ENCODE measurements around the gene MYL10.
"Not testable (repeated sequence)": the region's sequence is repeated elsewhere in the genome, so short reads cannot be mapped to it uniquely, and the experiment has no call there.

GRCh38 chr7:101639127-101639526 lies 10.0 kb upstream of the MYL10 start:
- not testable (repeated sequence) for TF ChIP-seq CHD2 (IDR thresholded peaks at IDR 0.05; ENCODE audit: low read length); CHD1 (IDR thresholded peaks at IDR 0.05; ENCODE audit: low read depth, low read length); TAF1 (IDR thresholded peaks at IDR 0.05; ENCODE audit: low read depth, low read length); POLR2AphosphoS5 (IDR thresholded peaks at IDR 0.05; ENCODE audit: low read depth, low read length)
- TF ChIP-seq, protein P1, sequence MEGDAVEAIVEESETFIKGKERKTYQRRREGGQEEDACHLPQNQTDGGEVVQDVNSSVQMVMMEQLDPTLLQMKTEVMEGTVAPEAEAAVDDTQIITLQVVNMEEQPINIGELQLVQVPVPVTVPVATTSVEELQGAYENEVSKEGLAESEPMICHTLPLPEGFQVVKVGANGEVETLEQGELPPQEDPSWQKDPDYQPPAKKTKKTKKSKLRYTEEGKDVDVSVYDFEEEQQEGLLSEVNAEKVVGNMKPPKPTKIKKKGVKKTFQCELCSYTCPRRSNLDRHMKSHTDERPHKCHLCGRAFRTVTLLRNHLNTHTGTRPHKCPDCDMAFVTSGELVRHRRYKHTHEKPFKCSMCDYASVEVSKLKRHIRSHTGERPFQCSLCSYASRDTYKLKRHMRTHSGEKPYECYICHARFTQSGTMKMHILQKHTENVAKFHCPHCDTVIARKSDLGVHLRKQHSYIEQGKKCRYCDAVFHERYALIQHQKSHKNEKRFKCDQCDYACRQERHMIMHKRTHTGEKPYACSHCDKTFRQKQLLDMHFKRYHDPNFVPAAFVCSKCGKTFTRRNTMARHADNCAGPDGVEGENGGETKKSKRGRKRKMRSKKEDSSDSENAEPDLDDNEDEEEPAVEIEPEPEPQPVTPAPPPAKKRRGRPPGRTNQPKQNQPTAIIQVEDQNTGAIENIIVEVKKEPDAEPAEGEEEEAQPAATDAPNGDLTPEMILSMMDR (IDR thresholded peaks at IDR 0.05; ENCODE audit: control extremely low read depth in 1 of 3, insufficient read depth in 1 of 3, low read depth in 1 of 3, low read length in 3 of 3) = not testable (repeated sequence)
